ENCODE measurements around the gene COPZ2.

Gene COPZ2

DNA sequence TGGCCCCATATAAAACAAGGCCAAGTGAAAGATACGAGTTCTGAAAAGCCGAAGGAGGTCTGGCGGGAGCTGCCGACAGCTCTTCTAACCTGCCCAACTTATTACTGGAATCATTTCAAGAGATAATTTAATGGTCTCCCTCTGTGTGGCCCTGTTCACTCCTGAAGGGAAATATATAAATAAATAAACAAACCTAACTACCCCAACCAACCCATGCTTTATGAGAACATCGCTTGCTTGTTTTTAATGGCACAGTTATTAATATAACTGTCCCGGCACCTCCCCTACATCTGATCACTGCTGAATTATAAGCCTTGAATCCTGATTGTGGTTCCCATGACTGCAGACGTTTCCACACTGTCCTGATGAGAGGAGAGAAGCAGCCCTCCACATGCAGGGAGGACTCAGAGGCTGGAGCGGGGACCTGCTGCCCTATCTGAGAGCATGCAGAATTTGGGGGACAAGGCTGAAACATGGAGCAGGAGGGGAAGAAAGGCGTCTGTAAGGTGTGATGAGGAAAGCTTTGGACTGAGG, 44.5 kb downstream of the COPZ2 start:
- Histone ChIP-seq H3K4me2 (ENCODE audit: low read depth, low read length, poor library complexity, severe bottlenecking) (no peak overlapping the region), H3K79me2 (ENCODE audit: insufficient read depth, low read length) (no peaks in the 10 kb centered on the region)
- TF ChIP-seq, protein P1, sequence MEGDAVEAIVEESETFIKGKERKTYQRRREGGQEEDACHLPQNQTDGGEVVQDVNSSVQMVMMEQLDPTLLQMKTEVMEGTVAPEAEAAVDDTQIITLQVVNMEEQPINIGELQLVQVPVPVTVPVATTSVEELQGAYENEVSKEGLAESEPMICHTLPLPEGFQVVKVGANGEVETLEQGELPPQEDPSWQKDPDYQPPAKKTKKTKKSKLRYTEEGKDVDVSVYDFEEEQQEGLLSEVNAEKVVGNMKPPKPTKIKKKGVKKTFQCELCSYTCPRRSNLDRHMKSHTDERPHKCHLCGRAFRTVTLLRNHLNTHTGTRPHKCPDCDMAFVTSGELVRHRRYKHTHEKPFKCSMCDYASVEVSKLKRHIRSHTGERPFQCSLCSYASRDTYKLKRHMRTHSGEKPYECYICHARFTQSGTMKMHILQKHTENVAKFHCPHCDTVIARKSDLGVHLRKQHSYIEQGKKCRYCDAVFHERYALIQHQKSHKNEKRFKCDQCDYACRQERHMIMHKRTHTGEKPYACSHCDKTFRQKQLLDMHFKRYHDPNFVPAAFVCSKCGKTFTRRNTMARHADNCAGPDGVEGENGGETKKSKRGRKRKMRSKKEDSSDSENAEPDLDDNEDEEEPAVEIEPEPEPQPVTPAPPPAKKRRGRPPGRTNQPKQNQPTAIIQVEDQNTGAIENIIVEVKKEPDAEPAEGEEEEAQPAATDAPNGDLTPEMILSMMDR (IDR thresholded peaks at IDR 0.05; ENCODE audit: insufficient read depth, low read length, poor library complexity, severe bottlenecking) = no peak
- no peak for TF ChIP-seq EZH2phosphoT487 (conservative IDR thresholded peaks at IDR 0.05; ENCODE audit: low read length)

DNA sequence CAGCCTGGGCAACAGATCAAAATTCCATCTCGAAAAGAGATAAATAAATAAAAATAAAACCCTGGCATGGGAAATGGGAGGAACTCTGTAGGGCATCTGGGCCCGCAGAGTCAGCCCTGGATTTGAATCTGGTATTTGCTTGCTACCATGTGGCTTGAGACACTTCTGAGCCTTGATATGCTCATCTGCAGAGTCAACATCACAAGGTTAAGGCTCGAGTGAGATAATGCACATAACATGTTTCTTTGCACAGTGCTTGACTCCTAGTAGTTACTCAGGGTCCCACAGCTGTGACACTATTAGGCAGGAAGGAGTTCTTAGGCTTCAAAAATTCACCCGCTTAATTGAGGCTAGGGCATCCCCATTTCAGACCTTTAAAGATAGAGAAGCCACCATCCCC, 45.4 kb downstream of the COPZ2 start:
- no peak overlapping the region for H3K27ac ChIP-seq (ENCODE audit: low read depth, low read length)
- no peaks in the 10 kb centered on the region for H3K79me2 ChIP-seq (ENCODE audit: insufficient read depth, low read length)
- no peaks in the 10 kb centered on the region for H3K27me3 ChIP-seq (ENCODE audit: low read length)
- no peak overlapping the region for H3K9ac ChIP-seq (ENCODE audit: low read length)
- H2AFZ ChIP-seq (ENCODE audit: low read depth, low read length, severe bottlenecking) = no peak overlapping the region
- no peaks in the 10 kb centered on the region for H3K9me2 ChIP-seq (replicated peaks; ENCODE audit: insufficient read depth, low read length)
- H3K4me2 ChIP-seq (ENCODE audit: low read depth, low read length, poor library complexity, severe bottlenecking) = no peak overlapping the region
- no peaks in the 10 kb centered on the region for H4K20me1 ChIP-seq (ENCODE audit: low read depth, low read length)
- no peak overlapping the region for H3K4me3 ChIP-seq (ENCODE audit: insufficient read depth, low read length, poor library complexity, severe bottlenecking)
- no peaks in the 10 kb centered on the region for H3K36me3 ChIP-seq (ENCODE audit: low read length)
- no peaks in the 10 kb centered on the region for H3K9me3 ChIP-seq (ENCODE audit: insufficient read depth, low read length)
- H3F3A ChIP-seq (ENCODE audit: insufficient read depth) = no peaks in the 10 kb centered on the region
- TF ChIP-seq, protein P1 (IDR thresholded peaks at IDR 0.05; ENCODE audit: insufficient read depth, low read length, poor library complexity, severe bottlenecking) = no peak
- TF ChIP-seq EZH2phosphoT487 (conservative IDR thresholded peaks at IDR 0.05; ENCODE audit: low read length) = no peak

More for the DNA sequence above, 44.5 kb downstream of the COPZ2 start:
- Histone ChIP-seq H3K9me3 (ENCODE audit: insufficient read depth, low read length) (no peaks in the 10 kb centered on the region), H3K4me3 (ENCODE audit: insufficient read depth, low read length, poor library complexity, severe bottlenecking) (no peak overlapping the region), H3K36me3 (ENCODE audit: low read length) (no peaks in the 10 kb centered on the region), H4K20me1 (ENCODE audit: low read depth, low read length) (no peaks in the 10 kb centered on the region), H3K9ac (ENCODE audit: low read length) (no peak overlapping the region), H3F3A (ENCODE audit: insufficient read depth) (no peaks in the 10 kb centered on the region), H3K27ac (ENCODE audit: low read depth, low read length) (no peak overlapping the region), H3K9me2 (replicated peaks; ENCODE audit: insufficient read depth, low read length) (no peaks in the 10 kb centered on the region), H3K27me3 (ENCODE audit: low read length) (no peaks in the 10 kb centered on the region), H2AFZ (ENCODE audit: low read depth, low read length, severe bottlenecking) (no peak overlapping the region)

DNA sequence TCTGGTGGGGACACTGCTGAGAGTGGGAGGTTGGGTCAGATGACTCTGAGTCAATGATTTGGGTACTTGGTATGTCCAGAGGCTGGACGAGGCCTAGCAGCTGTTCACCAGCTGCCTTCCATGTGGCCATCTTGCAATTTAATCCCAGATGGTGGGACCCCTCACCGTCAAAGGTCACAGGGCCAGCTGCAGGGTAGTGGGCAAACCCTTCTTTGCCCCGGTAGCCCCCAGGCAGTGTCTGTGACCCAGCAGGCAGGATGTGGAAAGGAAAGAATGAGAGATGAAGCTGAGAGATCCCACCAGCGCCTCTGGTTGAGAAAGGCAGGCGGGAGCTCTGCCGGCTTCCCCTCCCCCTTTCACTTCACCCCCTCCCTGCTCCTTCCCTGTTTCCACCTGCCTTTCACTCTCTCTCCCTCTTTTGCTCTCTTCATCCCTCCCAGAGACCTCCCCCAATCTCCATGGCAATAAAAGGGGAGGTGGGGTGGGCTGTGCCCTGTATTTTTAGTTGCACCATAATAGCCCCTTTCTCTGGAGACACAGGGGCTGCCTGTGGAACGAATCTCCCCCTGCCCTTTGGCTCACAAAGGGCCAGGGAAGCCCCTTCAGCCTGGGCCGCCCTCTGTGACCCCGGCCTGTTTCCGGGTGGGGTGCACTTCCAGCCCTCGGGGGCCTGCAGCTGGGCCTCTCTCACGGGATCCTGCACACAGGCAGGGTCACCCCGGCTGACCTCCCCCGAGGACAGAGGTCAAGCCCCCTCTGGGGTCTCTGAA, 46.5 kb downstream of the COPZ2 start:
- no peaks in the 10 kb centered on the region for H3F3A ChIP-seq (ENCODE audit: insufficient read depth)
- no peaks in the 10 kb centered on the region for H3K79me2 ChIP-seq (ENCODE audit: insufficient read depth, low read length)
- H3K36me3 ChIP-seq (ENCODE audit: low read length) = no peaks in the 10 kb centered on the region
- H3K9ac ChIP-seq (ENCODE audit: low read length) = no peak overlapping the region
- H3K27me3 ChIP-seq (ENCODE audit: low read length) = no peaks in the 10 kb centered on the region
- no peak overlapping the region for H3K4me2 ChIP-seq (ENCODE audit: low read depth, low read length, poor library complexity, severe bottlenecking)
- no peak overlapping the region for H2AFZ ChIP-seq (ENCODE audit: low read depth, low read length, severe bottlenecking)
- H4K20me1 ChIP-seq (ENCODE audit: low read depth, low read length) = no peaks in the 10 kb centered on the region
- no peak overlapping the region for H3K27ac ChIP-seq (ENCODE audit: low read depth, low read length)
- no peak for TF ChIP-seq EZH2phosphoT487 (conservative IDR thresholded peaks at IDR 0.05; ENCODE audit: low read length)
- TF ChIP-seq, protein P1 (IDR thresholded peaks at IDR 0.05; ENCODE audit: insufficient read depth, low read length, poor library complexity, severe bottlenecking) = no peak
- no peaks in the 10 kb centered on the region for H3K9me3 ChIP-seq (ENCODE audit: insufficient read depth, low read length)
- no peak overlapping the region for H3K4me3 ChIP-seq (ENCODE audit: insufficient read depth, low read length, poor library complexity, severe bottlenecking)
- H3K9me2 ChIP-seq (replicated peaks; ENCODE audit: insufficient read depth, low read length) = no peaks in the 10 kb centered on the region
